Fibroblast of peridontal ligament (primary cell): ENCODE measurements around the gene RYR2.

ENCODE experiments used
- DNase-seq: peaks from one replicate; pipeline ENCODE4 v3.0.0-alpha.2; 2010; ENCODE audit errors: extremely low read depth

RYR2 gene

DNA sequence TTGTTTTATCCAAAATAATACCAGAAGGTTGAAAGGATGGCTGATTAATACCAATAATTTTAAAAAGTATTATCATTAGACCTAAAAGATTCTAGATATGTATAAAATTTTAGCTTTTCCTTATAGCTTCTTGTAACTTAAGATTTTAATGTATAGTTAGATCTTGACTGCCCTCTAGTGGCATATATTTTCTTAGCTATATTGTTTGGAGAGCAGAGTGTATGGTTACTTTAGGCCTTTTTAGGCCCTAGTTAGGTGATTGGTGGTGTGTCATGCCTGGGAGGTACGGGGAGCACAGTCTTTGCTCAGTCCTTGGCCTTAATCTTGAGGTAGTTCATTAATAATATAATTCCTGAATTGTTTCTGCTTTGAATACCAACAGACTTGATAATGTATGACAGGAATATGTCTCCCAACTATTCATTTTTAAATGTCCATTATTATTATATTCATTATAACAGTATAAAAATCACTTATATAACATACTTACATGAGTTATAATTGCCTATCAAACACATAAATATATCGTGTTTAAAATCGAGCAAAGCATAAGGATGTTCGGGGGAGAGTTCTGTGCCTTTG, 520.3 kb downstream of the RYR2 start:
- DNase-seq = peak; percentile 63

DNA sequence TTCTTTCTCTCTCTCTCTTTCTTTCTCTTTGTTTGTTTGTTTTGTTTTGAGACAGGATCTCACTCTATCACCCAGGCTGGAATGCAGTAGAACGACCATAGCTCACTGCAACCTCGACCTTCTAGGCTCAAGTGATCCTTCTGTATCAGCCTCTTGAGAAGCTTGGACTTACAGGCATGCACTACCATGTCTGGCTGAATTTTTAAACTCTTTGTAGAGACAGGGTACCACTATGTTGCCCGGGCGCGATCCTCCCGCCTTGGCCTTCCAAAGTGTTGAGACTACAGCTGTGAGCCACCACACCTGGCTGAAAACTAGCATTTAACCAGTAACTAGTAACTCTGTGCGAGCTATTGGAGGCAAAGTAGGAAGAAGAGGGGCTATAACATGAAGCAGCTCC, 523.3 kb downstream of the RYR2 start:
- no peak for DNase-seq

DNA sequence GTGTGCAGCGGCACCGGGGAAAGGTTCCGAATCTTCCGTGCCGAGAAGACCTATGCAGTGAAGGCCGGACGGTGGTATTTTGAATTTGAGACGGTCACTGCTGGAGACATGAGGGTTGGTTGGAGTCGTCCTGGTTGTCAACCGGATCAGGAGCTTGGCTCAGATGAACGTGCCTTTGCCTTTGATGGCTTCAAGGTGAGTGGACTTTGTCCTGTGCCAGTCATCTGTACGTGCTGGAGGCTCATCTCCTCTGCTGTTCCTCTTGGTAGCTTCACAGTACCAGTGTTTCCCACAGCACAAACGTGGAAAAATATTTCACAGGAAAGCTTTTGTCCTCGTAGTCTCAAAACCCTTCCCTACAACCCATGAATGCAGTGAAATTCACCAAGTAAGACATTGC, 524.6 kb downstream of the RYR2 start:
- DNase-seq = no peak

DNA sequence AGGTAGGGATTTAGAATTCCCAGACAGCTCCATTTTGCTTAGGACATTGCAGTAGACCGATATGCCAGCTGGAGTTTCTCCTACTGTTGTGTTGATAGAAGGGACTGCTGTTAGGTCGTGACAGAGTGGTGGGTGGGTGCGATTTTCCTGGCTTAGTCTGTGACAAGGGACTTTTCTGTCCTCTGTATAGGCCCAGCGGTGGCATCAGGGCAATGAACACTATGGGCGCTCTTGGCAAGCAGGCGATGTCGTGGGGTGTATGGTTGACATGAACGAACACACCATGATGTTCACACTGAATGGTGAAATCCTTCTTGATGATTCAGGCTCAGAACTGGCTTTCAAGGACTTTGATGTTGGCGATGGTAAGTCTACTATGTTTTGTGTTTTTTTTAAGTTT, 527.0 kb downstream of the RYR2 start:
- no peak for DNase-seq

DNA sequence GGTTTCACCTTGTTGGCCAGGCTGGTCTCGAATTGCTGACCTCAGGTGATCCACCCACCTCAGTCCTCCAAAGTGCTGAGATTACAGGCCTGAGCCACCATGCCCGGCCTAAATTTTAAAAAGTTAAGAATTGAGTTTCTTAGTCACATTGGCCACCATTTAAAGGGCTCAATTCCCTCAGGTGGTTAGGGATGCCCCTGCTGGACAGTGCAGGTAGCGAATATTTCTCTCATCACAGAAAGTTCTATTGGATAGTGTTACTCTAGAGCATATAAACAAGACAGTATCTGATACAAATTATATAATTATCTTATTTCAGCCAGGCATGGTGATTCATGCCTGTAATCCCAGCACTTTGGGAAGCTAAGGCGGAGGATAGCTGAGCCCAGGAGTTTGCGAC, 528.5 kb downstream of the RYR2 start:
- DNase-seq = no peak

DNA sequence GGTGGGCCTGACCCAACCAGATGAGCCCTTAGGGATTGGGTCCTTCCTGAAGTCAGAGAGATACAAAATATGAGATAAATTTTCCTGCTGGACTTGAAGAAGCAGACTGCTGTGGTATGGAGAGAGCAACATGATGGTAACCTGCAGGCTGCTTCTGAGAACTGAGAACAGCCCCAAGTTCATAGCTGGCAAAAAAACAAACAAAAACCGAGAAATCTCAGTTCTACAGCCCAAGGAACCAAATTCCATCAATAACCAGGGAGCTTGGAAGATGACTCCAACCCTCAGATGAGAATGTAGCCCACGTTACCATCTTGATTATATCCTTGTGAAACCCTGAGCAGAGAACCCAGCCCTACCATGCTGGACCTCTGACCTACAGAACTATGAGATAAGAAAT, 532.6 kb downstream of the RYR2 start:
- DNase-seq = no peak

DNA sequence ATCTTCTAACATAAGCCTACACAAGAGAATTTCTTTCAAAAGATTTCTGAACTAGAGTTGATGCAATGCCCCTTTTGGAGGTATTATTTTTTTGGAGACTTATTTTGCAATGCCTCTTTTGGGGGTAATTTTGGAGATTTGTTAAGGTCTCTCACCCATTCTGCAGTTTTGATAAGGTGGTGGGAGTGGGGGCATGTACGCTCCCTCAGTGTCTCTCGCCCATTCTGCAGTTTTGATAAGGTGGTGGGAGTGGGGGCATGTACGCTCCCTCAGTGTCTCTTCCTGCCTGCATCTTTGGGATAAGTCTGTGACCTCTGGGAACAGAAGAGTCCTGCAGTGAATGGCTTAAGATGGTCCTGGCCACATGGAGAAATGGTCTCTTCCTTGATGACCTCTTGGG, 536.6 kb downstream of the RYR2 start:
- DNase-seq = no peak

DNA sequence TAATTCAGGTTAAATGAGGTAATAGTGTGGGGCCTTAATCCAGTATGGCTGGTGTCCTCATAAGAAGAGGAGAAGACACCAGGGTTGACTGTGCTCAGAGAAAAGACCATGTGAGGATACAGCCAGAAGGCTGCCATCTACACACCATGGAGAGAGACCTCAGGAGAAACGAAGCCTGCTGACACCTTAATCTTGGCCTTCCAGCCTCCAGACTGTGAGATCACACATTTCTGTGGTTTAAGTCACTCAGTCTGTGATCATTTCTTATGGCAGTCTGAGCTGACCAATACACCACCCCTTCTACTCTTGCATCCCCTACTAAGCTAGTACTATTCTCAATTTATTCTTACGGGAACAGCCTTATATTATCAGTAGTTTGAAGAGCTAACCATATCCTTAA, 538.7 kb downstream of the RYR2 start:
- no peak for DNase-seq

DNA sequence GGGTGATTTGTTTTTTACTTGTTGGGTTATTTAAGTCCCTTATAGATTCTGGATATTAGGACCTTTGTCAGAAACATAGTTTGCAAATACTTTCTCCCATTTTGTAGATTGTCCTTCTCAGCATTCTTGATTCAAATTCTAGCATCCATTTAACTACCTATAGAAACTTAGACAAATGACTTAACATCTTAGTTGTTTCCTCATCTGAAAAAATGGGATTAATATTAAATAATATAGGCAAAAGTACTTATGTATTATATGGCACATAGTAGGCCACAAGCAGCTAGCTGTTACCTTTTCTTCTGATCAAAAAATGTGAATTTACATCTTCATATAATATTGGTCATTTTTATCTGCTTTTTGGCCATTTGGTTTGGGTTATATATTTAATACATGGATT, 541.3 kb downstream of the RYR2 start:
- DNase-seq = no peak

DNA sequence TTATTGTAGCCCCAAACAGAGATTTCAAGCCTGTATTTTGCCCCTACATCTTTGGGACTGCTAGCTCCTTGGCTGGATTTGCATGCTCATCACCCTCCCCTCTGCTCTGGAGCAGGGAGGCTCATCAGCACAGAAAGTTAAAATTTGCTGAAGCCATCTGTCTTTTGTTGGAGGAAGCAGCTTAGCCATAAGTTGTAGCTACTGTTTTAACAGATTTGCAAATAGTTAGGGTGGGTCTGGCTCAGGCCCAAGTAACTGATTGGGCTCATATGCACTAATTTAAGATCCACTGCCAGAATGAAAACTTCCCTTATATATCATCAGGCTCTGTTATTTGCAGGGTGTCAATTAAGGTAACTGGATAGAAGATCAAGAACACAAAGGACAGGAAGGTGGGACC, 541.8 kb downstream of the RYR2 start:
- no peak for DNase-seq

DNA sequence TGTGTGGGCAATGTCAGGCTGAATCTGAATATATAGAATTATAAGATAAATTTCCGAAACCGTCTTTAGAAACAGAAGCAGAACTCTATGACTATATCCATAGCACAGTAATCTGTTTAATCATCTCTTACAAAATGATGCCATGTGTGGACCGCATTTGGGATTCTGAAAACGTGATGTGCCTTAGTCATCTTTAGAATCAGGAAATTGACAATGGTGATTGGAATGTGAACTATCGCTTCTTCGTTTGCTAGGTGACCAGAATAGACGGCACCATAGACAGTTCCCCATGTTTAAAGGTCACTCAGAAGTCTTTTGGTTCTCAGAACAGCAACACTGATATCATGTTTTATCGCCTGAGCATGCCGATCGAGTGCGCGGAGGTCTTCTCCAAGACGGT, 548.4 kb downstream of the RYR2 start:
- DNase-seq = no peak

DNA sequence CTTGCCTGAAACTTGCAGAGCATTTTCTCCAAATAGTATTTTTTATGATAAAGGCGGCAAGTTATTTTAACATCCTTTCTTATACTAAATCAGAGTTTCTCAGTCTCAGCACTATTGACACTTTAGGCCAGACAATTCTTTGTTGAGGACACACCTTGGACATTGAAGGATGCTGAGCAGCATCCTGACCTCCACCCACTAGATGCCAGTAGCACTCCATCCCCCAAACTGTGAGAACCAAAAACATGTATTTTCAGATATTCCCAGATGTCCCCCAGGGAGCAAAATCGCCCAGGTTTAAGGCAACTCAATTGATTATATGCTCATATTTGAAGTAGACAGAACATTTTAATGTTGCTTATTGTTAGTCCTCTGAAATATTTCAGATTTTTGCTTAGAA, 549.4 kb downstream of the RYR2 start:
- DNase-seq = no peak

DNA sequence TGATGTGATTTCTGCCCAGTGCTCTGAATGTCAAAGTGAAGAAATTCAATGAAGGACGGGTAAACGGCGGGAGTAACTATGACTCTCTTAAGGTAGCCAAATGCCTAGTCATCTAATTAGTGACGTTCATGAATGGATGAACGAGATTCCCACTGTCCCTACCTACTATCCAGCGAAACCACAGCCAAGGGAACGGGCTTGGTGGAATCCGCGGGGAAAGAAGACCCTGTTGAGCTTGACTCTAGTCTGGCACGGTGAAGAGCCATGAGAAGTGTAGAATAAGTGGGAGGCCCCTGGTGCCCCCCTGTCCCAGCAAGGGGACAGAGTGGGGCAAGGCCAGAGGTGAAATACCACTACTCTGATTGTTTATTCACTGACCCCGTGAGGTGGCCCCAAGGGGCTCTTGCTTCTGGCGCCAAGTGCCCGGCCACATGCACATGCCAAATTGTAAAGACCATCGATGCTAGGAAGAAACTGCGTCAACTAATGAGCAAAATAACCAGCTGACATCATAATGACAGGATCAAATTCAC, 561.1 kb downstream of the RYR2 start:
- DNase-seq = peak; percentile 23

DNA sequence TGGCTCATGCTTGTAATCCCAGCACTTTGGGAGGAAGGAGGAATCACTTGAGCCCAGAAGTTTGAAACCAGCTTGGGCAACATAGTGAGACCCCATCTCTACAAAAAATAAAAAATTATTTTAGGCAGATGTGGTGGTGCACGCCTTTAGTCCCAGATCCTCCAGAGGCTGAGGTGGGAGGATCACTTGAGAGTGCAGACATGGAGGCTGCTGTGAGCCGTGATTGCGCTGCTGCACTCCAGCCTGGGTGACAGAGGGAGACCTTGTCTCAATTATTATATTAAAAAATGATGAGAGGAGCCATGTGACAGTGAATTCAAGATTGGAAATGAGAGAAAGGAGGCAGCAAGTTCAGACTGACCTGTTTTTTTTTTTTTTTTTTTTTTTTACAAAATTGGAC, 566.4 kb downstream of the RYR2 start:
- DNase-seq = no peak

DNA sequence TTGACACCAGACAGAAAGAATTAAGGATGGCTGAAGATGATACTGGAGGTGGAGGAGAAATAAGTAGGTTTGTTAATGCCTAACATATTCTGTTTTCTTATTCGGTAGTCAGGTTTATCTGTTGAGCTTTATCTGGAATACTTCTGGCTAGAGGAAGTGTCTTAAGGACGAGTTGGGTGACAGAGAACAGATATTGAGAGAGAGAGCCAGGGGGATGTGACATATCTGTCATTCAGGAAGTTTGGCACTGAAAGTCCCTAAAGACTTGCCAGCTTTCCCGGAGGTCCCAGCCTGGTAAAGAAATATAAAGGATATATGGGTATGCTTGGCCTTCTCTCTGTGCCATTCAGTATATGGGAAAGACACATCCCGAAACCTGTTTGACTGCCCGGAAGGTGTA, 568.2 kb downstream of the RYR2 start:
- no peak for DNase-seq

DNA sequence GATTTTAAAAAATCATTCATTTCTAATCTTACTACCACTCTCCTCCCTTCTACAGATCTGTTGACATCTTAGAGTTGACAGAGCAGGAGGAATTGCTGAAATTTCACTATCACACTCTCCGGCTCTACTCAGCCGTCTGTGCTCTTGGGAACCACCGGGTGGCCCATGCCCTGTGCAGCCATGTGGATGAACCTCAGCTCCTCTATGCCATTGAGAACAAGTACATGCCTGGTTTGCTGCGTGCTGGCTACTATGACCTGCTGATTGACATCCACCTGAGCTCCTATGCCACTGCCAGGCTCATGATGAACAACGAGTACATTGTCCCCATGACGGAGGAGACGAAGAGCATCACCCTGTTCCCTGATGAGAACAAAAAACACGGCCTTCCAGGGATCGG, 572.0 kb downstream of the RYR2 start:
- DNase-seq = no peak

DNA sequence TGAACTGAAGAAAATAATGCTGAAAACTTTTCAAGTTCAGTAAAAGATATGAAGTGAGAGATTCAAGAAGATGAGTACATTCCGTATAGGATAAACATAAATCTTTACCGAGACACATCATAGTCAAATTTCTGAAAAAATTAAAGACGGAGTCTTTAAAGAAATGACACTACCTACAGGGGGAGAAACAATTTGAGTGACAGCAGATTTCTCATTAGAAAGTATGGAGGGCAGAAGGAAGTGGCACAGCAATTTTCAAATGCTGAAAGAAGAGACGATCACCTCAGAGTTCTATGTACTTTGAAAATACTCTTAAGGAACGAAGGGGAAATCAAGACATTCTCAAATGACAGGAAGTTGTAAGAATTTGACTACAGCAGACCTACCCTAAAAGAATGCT, 577.6 kb downstream of the RYR2 start:
- DNase-seq = no peak

DNA sequence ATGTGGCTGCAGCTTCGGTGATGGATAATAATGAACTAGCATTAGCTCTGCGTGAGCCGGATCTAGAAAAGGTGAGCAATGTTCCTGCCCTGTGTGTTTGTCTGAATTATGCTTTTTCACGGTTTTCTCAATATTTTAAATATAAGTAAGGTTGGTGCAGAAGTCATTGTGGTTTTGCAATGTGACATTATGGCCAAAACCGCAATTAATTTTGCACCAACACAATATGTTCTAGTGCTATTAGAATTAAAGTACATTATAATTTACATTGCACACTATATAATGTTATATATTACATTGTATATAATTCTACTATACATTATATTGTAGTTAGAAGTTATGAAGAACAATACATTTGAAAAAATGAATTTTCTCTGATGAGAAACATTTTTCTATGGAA, 592.9 kb downstream of the RYR2 start:
- no peak for DNase-seq

DNA sequence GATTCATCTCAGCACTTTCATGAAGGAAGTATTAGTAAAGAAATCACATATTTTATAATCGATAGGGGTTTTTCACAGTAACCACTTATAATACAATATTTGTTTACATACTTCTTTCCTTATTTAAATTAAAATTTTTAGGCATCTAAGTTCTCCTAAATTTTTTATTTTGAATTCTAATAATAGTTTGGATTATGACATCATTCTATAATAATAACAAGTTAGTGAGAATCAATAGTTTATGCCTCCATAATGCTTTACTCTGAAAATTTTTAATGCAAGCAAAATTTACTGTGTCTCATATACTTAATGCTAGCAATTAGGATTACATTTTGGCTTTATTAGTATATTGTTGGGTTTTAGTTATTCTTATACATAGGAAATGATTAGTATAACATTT, 596.6 kb downstream of the RYR2 start:
- DNase-seq = no peak

DNA sequence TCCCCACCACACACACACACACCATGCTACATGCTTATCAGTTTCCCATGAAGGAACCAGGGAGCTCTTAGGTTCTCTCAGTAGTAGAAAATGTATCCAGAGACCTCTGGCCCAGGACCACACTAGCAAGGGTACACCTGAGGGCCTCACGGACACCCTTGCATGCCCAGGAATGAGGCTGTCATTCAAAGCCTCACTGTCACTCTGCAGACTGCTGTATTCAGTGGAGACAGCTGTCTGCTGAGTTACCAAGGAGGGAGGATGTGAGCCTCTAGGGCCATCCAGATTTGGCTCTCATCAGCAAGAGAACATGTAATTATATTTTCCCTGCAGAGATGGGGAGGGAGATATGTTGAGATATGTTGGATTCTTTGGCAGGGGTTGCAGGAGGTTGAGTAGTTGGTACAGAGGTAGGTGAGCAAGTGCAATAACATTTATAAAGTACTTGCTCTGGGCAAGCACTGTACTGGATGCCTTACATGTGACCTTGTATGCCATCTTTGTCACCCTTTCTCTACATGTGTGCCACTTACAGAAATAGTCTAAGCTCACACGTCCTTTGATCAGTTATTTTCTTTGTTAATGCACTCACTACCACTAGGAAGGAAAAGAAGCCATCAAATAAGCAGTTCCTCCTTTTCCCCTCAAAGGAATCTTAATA, 598.2 kb downstream of the RYR2 start:
- no peak for DNase-seq

DNA sequence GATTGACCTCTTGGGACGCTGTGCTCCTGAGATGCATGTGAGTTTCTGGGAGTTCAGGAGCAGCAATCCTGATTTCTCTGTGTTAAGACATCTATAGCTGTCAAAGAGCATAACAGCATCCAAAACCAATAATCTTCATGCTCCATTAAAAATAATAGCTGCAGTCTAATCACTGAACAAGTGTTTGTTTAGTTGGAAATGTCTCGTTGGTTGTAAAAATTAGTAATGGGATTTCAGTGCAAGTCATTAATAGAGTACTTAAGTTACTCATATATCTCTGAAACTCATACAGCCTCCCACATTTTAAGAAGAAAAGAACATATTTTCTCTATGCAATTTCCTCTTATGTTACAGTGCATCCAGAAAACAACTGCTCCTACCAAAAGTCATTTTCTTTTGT, 599.0 kb downstream of the RYR2 start:
- no peak for DNase-seq

DNA sequence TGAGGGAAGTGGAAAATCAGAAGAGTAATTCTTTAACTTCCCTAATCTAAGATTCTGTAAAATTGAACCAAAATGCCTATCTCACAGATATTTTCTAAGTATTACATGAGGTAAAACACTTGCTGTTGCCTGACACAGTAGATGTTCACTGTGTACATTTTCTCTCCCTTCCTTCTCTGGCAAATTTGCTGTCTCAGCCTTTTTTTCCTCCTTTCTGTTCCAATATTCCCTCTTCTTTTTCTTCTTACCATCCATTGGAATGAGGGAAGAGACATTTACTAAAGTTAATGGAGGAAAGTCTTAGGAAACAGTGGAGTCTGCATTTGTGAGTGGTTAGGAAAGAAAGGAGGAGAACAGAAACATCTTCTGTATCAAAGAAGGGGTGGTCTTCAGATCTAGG, 608.8 kb downstream of the RYR2 start:
- DNase-seq = no peak

DNA sequence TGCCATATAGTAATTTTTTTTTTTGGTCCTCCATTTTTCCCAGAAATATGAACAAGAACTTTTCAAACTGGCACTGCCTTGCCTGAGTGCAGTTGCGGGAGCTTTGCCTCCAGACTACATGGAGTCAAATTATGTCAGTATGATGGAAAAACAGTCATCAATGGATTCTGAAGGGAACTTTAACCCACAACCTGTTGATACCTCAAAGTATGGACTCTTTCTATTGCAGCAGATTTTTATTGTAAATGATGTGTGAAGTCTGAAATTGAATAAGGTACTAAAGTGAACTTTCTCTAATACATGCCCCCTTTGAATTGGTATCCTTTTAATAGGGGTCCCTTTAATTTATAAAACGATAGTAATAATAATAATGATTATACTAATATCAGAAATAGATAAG, 613.8 kb downstream of the RYR2 start:
- no peak for DNase-seq

DNA sequence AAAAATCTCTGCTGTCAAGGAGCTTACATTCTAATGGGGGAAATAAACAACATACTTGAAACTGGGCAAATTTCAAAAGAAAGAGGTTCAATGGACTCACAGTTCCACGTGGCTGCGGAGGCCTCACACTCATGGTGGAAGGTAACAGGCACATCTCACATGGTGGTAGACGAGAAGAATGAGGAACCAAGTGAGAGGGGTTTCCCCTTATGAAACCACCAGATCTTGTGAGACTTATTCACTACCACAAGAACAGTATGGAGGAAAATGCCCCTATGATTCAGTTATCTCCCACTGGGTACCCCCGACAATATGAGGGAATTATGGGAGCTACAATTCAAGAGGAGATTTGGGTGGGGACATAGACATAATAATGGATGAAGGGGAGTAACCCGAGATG, 622.4 kb downstream of the RYR2 start:
- no peak for DNase-seq
